HG02623 (cell line): ENCODE data around the gene CNPY4.

Source experiments
- ATAC-seq: cut with Tn5 transposase; IDR thresholded peaks from one replicate; pipeline ENCODE4 v1.9.1; 2021; ENCODE audit warnings: moderate library complexity; ENCODE audit not compliant: unreplicated experiment

CNPY4 gene, protein sequence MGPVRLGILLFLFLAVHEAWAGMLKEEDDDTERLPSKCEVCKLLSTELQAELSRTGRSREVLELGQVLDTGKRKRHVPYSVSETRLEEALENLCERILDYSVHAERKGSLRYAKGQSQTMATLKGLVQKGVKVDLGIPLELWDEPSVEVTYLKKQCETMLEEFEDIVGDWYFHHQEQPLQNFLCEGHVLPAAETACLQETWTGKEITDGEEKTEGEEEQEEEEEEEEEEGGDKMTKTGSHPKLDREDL

DNA sequence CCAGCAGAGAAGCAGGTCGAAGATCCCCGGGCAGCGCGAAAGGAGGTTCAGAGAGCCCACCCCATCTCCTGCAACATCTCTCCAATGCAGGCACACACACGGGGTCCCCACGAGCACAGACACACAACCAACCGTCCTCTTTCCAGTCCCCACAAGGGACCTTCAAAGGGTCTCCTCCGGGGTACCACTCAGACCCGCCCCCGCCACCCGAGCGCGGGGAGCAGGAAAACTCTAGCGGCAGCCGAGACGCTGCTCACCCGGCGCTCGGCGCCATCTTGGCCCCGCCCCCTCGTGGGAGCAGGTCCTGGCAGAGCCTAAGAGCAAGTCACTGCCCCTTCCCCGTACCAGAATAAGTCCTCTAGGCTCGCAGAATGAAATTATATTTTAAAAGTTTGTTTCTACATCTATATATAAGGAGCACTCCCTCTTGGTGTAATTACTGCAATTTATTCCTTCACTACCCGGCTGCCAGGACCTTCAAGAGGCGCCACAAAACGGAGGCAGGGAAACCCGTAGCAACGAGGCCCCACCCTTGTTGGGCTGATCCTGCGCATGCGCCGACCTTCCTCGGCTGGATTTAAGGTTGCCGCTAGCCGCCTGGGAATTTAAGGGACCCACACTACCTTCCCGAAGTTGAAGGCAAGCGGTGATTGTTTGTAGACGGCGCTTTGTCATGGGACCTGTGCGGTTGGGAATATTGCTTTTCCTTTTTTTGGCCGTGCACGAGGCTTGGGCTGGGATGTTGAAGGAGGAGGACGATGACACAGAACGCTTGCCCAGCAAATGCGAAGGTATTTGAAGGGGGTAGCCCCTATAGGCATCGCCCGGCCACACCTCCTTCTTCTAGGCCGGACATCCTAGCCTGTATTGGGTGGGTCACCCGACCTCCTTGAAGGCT lies at the start of gene CNPY4, which contains the start of gene TAF6:
TSS of gene CNPY4 (plus strand) at position 563 of the 898 bp plus-strand sequence. CDS start at position 674, 111 bp downstream.
TSS of gene TAF6 (minus strand) at position 287 of the 898 bp plus-strand sequence. CDS start 5,149 bp downstream, outside the sequence.
- peak; percentile 78 for ATAC-seq

DNA sequence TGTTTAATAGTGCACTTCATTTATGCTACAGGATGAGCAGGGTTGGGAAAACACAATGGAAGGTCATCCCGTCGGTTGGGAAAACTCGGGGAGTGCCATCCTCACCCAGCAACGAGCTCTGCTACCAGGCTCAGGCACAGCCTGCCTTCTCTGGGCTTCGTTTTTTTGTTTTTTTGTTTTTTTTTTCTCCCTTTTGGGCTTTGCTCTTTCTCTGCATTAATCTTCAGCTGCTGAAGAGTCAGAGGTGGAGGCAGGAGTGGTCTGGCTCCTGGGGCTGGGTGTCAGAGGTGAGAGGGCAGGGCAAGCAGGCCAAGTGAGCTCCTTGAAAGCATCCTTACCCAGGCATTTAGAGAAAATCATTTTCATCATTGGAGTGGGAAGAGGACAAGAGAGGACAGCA lies 49.4 kb upstream of the CNPY4 start:
- no peak for ATAC-seq

DNA sequence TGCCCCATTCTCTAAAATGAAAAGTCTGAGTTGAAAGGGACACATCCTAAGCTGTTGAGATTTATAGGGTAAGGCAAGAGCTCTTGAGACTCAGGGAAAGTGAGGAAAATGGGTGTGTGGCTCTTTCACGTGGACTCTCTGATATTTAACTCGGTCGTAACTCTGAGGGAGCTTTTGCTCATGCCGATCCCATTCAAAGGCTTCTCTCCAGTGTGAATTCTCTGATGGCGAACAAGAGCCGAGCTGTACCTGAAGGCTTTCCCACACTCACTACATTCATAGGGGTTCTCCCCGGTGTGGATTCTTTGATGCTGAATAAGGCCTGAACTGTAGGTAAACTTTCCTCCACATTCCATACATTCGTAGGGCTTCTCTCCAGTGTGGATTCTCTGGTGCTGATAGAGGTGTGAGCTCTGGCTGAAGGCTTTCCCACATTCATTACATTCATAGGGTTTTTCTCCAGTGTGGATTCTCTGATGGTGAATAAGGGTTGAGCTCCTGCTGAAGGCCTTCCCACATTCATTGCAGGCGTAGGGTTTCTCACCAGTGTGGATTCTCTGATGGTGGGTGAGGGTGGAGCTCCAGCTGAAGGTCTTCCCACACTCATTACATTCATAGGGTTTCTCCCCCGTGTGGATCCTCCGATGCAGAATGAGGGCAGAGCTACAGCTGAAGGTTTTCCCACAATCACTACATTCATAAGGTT lies 48.3 kb upstream of the CNPY4 start:
- no peak for ATAC-seq

DNA sequence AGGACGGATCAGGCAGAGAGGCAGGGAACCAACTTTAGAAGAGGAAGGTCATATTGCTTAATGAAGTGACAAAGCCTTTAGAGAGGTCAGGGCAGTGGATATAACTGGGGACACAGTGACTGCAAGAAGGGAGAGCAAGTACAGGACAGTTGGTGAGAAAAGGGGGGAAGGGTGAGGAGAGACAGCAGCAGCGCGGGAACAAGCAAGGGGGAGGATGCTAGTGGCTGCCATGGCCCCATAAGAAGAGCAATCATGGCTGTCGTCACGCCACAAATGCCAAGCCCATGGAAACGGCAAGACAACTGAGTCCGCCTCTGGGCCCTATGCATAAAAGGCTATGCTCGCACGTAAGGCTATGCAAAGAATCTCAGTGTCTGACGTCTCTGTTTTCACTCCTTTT lies 47.0 kb upstream of the CNPY4 start:
- ATAC-seq: no peak

DNA sequence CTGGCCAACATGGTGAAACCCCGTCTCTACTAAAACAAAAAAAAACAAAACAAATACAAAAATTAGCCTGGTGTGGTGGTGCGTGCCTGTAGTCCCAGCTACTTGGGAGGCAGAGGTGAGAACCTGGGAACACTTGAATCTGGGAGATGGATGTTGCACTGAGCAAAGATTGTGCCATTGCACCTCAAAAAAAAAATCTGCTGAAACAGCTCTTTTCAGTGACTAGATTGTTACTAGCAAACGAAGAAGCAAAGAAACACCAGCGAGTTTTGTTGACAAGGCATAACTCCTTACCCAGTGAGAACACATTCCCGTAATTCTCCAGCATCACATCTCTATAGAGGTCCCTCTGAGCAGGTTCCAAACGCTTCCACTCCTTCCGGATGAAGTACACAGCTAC lies 44.6 kb upstream of the CNPY4 start:
- ATAC-seq: no peak

DNA sequence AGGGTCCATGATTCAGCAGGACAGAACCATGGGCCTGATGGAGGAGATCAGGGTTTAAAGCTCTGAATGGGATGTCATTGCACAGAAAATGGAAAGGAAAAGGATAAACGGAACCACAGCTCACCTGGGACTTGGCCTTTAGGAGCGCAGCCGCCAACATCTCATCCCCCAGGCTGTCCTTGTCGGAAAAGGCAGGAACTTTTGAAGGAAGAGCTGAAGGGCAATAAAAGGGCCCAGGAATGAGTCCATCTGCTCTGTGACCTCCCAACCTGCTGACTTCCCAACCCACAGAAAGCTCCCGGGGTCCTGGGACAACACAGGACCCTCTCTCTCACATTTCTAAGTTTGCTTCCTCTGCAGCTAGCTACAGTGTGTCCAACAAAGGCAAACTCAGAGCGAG lies 44.0 kb upstream of the CNPY4 start:
- ATAC-seq: no peak

DNA sequence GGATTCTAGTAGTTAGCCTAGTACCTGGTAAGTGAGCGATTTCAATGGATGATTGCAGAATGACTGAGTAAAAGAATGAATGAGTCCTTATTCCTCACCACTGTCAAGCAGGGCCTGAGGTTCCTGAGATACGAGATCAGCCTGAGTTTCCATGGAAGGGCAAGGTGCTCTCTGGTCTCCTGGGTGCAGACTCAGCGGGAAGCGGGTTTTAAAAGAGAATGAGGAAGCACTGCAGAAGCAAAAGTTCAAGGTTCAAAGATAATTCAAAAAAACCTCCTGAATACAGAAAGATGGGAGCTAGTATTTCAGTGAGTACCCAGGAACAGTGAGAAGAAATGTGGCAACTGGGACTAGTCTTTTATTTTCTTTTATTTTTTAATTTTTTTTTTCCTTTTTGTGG lies 42.2 kb upstream of the CNPY4 start:
- ATAC-seq: no peak

DNA sequence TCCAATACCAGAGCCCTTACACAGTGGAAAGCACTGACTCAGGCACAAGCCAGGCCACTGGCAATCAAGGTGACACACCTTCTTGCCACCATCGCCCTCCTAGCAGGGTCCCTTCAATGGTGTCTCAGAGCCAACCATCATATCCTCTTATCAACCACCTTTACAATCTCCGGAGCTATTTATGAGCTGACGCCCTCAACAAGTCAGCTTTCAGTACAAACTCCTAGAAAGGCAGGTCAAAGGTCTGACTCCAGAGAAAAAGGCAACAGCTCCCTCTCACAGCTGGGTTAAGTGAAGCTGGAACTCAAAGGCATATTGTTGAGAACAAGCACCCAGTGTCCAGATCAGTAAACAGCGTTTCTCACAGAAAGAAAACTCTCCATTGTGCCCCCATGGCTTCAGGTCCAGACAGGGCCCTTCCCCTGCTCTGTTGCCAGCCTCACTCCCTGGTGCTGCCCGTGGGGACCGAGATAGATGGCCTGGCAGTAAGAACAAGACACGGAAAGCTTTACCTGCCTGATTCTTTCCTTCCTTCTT lies 40.3 kb upstream of the CNPY4 start:
- ATAC-seq: no peak

DNA sequence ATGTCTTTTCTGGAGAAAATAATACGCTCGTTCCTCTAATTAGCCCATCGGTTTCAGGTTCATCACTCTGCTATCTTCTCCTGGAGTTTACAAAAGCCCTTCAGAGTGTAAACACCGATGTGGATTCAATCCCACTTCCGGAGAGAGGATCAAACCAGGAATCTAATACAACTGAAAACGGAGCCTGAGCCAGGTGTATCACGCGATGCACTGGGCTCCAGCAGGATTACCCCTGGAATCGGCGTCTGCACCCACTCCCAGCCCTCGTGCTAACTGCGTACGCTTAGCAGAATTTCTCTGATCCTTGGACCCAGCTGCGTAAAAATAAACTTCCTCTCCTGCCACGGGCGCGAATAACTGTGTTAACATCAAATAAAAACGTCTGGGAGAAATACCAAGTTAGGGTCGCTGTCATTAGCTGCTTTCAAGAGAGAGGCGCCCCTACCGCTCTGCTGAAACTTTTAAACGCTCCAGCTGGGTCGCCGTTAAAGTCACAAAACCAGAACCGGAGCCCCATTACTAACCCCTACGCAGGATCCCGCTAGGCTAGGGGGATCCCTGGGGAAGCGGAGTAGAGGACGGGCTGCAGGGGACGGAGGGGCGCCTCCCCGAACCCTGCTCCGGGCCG lies 38.4 kb upstream of the CNPY4 start:
- ATAC-seq: no peak

DNA sequence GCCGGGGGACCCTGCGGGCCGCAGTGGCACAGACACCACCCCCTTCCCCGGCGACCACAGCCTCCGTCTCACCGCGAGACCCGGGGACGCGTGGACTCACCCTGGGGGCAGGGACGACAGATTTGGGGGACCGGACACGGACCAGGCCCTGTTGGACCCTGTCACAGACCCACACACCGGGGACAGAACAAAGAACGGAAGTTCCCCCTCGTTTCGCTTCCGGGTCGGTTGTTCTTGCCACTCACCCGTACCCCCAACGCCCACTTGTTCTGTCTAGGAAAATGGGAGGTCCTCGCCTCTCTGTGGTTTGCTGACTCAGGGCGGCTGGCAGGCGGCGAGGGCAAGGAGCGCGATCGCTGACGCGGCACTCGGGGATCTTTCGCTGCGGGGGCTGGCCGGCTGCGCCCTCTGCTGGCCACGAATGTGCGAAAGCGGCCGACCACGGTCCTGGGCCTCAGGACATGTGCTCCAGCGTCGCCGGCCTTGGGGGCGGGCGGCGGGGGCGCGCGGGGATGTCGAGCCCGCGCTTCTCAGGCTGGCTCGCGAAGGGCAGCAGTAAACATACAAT lies 37.8 kb upstream of the CNPY4 start, which contains the start of gene ZNF3:
TSS of gene ZNF3 (minus strand) at position 189 of the 568 bp plus-strand sequence. CDS start 4,366 bp downstream, outside the sequence.
- peak; percentile 77 for ATAC-seq

DNA sequence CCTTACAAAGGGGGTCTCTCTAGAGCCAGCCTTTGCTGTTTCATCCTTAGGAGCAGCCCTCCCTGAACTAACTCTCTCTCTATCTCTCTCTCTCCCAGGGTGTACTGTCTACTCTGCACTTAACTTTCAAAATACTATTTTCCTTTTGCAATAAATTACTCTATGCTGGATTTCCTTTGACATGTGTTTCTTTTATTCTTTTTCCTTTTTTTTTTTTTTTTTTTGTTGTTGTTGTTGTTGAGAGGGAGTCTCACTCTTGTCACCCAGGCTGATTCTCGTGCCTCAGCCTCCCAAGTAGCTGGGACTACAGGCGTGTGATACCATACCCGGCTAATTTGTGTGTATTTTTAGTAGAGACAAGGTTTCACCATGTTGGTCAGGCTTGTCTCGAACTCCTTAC lies 36.5 kb upstream of the CNPY4 start:
- no peak for ATAC-seq

DNA sequence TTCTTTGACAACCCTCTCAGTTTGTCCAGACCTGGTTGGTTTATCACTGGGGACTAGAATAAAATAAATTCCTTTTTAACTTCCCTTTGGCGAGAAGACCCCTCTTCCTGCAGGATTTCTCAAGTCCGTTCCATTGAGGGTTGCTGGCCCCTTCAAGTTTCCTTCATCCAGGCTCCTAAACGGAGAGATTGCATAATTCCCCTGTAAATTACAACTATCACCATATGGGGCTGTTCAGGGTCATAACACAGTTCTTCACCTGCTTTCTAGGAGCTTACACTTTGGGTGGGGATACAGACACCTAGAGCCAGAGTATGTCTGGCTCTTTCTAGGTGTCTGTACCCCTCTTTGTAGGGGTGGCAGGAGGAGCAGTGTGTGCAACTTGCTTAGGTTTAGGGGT lies 33.9 kb upstream of the CNPY4 start:
- ATAC-seq: no peak

DNA sequence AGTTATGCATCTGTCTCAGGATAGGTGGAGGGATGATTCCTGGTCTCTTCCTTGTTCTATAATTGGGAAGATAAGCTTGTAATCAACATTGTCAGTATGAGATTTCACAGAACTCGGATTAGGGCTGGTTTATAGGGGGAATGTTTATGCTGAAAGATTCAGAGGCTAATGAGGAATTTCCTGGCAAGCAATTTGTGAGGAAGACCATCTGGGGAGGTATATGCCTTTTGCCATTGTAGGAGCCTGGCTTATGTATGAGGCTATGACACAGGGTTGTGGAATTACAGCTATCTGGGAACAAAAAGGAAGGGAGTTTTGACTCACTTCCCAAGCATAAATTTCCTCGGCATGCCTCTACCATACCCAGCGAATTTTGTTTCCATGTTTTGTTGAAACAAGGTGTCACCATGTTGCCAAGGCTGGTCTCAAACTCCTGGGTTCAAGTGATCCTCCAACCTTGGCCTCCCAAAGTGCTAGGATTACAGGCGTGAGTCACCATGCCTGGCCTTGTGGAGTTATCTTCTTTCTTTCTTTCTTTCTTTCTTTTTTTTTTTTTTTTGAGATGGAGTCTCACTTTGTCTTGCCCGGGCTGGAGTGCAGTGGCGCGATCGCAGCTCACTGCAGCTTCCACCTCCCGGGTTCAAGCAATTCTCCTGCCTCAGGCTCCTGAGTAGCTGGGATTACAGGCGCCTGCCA lies 32.2 kb upstream of the CNPY4 start:
- no peak for ATAC-seq

DNA sequence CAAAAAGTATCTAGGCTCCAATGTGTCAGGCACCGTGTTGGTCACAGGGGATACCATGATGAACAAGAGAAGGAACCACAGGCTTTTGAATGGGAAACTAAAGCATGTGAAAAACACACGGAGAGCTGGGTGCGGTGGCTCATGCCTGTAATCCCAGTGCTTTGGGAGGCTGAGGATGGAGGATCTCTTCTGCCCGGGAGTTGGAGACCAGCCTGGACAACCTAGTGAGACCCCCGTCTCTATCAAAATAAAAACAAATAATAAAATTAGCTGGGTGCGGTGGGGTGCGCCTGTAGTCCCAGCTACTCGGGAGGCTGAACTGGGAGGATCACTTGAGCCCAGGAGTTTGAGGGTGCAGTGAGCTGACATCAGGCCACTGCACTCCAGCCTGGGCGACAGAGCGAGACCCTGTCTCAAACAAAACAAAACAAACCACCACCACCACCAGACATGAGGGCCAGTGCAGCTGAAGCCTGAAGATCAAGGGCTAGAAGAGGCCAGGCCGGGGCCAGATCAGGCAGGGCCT lies 31.3 kb upstream of the CNPY4 start:
- ATAC-seq: no peak

DNA sequence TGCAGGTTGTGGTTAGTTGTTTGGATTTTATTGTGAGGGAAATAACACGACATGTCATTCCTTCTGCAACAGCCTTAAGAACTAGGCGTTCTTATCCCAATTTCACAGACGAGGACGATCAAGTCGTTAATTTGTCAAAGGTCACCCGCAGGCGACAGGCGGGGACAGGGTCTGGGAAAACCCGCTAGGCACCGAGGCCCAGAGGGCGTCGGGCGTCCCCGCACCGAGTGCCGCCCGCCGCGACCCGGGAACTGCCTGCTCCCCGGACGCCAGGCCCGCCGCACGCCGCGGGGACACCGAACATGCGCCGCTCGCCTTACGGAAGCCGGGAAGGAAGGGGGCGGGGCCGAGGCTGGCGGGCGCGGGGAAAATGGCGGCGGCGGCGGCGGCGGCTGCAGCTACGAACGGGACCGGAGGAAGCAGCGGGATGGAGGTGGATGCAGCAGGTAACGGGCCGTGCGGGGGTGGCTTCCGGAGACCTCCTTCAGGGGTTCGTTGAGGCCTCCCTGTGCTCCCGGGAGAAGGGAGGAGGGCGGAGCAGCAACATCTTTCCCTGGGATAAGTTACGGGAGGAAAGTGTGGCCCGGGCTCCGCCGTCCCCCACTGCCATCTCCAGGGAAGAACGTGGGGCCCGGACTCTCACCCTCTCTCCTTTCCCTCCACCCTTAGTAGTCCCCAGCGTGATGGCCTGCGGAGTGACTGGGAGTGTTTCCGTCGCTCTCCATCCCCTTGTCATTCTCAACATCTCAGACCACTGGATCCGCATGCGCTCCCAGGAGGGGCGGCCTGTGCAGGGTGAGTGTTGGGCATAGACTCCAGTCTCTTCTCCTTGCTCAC lies 30.6 kb upstream of the CNPY4 start, which contains the start of gene COPS6:
TSS of gene COPS6 (plus strand) at position 349 of the 837 bp plus-strand sequence. CDS start at position 371, 22 bp downstream.
- no peak for ATAC-seq

DNA sequence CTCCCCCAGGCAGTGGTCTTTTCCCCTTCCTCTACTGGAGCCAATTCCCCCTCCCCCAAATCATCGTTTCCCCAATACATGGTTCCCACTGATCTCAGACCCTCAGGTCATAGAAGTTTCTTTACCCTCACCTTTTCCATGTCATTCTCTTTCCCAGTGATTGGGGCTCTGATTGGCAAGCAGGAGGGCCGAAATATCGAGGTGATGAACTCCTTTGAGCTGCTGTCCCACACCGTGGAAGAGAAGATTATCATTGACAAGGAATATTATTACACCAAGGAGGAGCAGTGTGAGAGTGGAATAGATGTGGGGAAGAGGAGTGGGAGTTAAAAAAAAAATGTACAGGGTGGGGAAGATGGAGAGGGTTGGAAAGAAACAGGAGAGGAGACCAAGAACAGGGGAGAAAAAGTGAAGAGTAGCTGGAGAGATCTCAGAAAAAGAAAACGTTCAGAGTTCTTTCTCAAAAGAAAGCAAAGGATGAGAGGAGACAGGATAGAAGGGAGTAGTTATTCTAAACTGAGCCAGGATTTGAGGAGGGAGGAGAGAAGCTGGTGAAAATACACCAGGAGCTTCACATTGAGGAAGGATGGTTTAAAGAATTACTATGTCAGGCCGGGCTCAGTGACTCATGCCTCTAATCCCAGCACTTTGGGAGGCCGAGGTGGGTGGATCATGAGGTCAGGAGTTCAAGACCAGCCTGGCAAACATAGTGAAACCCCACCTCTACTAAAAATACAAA lies 29.8 kb upstream of the CNPY4 start:
- ATAC-seq: no peak

DNA sequence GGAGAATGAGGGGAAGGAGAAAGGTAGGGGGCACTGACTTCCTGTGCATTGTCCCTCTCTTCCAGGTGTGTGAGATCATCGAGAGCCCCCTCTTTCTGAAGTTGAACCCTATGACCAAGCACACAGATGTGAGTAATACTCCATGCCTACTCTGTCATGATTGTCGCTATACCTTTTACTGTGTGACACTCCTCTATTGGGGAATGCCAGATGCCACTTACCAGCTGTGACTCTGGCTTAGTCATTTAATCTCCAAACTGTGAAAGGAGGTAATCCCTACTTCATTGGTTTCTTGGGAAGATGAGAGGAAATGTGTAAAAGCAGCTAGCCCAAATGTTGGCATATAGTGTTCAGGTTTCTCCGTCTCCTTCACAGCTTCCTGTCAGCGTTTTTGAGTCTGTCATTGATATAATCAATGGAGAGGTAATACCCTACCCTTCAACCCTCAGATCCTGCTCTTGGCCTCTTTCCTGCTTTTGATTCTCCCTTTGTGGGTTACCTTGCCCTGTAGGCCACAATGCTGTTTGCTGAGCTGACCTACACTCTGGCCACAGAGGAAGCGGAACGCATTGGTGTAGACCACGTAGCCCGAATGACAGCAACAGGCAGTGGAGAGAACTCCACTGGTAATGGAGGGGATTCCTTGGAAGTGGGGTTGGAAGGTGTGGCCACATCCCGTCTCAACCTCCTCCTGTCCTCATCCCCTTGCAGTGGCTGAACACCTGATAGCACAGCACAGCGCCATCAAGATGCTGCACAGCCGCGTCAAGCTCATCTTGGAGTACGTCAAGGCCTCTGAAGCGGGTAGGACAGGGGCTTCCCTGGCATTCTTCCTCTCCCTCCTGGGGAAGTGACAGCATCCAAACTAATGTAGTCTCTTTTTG lies 28.7 kb upstream of the CNPY4 start:
- no peak for ATAC-seq
